ENCODE measurements around the gene SAP30. TPM values are rescaled to one million over a fixed set of nuclear protein-coding genes. Genes with fewer than 3 reads are reported as not detected.

SAP30 gene
- total and polyA plus RNA-seq, 10 of the 15 experiments (the other 5 are each of a cell fraction or from before 2014, with no cell fraction given), result 5.0 to 56.9 (median 23.6) TPM

DNA sequence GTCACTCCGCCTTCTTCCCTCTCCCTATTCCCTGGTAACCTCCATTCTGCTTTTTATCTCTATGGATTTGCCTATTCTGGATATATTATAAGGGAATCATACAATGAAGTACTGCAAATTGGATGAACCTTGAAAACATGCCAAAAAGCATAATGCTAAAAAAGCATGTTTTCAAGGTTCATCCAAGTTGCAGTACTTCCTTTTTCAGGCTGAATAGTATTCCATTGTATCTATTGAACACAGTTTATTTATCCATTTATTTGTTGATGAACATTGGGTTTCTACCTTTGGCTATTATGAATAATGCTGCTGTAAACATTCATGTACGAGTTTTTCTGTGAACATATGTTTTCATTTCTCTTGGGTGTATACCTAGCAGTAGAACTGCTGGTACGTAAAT lies 9.2 kb downstream of the SAP30 start:
- WGBS (ENCODE audit: insufficient coverage, insufficient replicate concordance, low lambda C conversion rate, missing lambda C conversion rate), result 94% methylated on average over 3 of the region's 3 CpGs
- no peak overlapping the region for H3K4me2 ChIP-seq (ENCODE audit: control insufficient read depth, insufficient read depth)
- no peaks in the 10 kb centered on the region for H3K9me3 ChIP-seq (replicated peaks; ENCODE audit: control insufficient read depth, insufficient read depth, low read length)
- 0 out of 4 replicates have a peak, but pooled peaks cover 0 to 4% of the 10 kb centered on the region in 2 experiments for H3K36me3 ChIP-seq (ENCODE audit: control insufficient read depth in 2 of 2, insufficient read depth in 2 of 2, low read length in 1 of 2)
- DNase-seq (ENCODE audit: low read depth, low spot score) (no peak), FAIRE-seq (no peak), ATAC-seq (no peak)
- ChIA-PET SMC1A (ENCODE audit: uncharacterized antibody, unreplicated experiment) (interaction anchor here (1.0 to 13.8 kb wide), 2 partner anchors 10 to 45 kb away, joined by 3 to 232 read pairs; partner anchors contain the start of gene HMGB2), RAD21 (ENCODE audit: unreplicated experiment) (interaction anchor here (1.0 to 1.3 kb wide), 2 partner anchors 10 to 41 kb away, joined by 3 to 7 read pairs; no protein-coding TSS in a partner anchor), POLR2A (no interaction called here), CTCF (no interaction called here)
- H3K9ac ChIP-seq (ENCODE audit: control insufficient read depth, insufficient read depth, low read length), result no peak overlapping the region
- TF ChIP-seq ZNF24 (IDR thresholded peaks at IDR 0.05) (peak; percentile 76), ZNF217 (IDR thresholded peaks at IDR 0.05) (no peak)
- H4K20me1 ChIP-seq (ENCODE audit: control insufficient read depth, insufficient read depth), result no peaks in the 10 kb centered on the region
- BruUV-seq (replicated peaks), result no TSS peak
- in situ Hi-C loops (cut with MboI) (no loop called here), intact Hi-C loops (cut with micrococcal nuclease; ENCODE audit: unreplicated experiment) (no loop called here)
- H3K79me2 ChIP-seq (ENCODE audit: control insufficient read depth, insufficient read depth, low read length), result peaks cover 11% of the 10 kb centered on the region
- no peak overlapping the region for H3K27ac ChIP-seq (ENCODE audit: control insufficient read depth, insufficient read depth)
- H3K27me3 ChIP-seq (replicated peaks in 1 of 2; ENCODE audit: control insufficient read depth in 2 of 2, insufficient read depth in 2 of 2, low read length in 1 of 2), result no peaks in the 10 kb centered on the region
- no peaks in the 10 kb centered on the region for H3K4me1 ChIP-seq (ENCODE audit: control insufficient read depth, insufficient read depth, low read length)
- H2AFZ ChIP-seq (ENCODE audit: control insufficient read depth, low read depth, low read length), result no peak overlapping the region
- no peak overlapping the region for H3K4me3 ChIP-seq

DNA sequence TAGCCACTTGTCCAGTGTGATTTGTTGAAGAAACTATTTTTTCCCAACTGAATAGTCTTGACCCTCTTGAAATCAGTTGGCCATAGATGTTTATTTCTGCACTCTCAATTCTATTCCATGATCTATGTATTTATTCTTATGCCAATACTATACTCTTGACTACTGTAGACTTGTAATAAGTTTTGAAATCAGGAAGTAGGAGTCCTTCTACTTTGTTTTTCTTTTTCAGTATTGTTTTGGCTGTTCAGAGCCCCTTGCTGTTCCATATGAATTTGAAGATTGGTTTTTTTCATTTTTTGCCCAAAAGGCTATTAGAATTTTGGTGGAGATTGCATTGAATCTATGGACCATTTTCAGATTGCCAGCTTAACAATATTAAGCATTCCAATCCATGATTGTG lies 10.2 kb downstream of the SAP30 start:
- H4K20me1 ChIP-seq (ENCODE audit: control insufficient read depth, insufficient read depth), result no peaks in the 10 kb centered on the region
- H3K36me3 ChIP-seq (ENCODE audit: control insufficient read depth in 2 of 2, insufficient read depth in 2 of 2, low read length in 1 of 2), result no peaks in the 10 kb centered on the region
- H3K27me3 ChIP-seq (replicated peaks in 1 of 2; ENCODE audit: control insufficient read depth in 2 of 2, insufficient read depth in 2 of 2, low read length in 1 of 2), result no peaks in the 10 kb centered on the region
- H3K9me3 ChIP-seq (replicated peaks; ENCODE audit: control insufficient read depth, insufficient read depth, low read length), result no peaks in the 10 kb centered on the region
- FAIRE-seq (no peak), ATAC-seq (peak; percentile 57), DNase-seq (ENCODE audit: low read depth, low spot score) (no peak)
- H3K79me2 ChIP-seq (ENCODE audit: control insufficient read depth, insufficient read depth, low read length), result peaks cover under 1% of the 10 kb centered on the region; the same call in 1 of the 2 replicates
- no peak for TF ChIP-seq TARDBP (IDR thresholded peaks at IDR 0.05; ENCODE audit: borderline replicate concordance)
- no peak for TF ChIP-seq BRCA1 (IDR thresholded peaks at IDR 0.05; ENCODE audit: low read depth, low read length)
- TF ChIP-seq, protein P1, sequence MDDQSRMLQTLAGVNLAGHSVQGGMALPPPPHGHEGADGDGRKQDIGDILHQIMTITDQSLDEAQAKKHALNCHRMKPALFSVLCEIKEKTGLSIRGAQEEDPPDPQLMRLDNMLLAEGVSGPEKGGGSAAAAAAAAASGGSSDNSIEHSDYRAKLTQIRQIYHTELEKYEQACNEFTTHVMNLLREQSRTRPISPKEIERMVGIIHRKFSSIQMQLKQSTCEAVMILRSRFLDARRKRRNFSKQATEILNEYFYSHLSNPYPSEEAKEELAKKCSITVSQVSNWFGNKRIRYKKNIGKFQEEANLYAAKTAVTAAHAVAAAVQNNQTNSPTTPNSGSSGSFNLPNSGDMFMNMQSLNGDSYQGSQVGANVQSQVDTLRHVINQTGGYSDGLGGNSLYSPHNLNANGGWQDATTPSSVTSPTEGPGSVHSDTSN (IDR thresholded peaks at IDR 0.05; ENCODE audit: insufficient replicate concordance, low read depth, low read length), result no peak
- no peak for TF ChIP-seq BCLAF1 (IDR thresholded peaks at IDR 0.05)
- no peak for TF ChIP-seq IRF4 (IDR thresholded peaks at IDR 0.05; ENCODE audit: low read depth, low read length)
- no peak for TF ChIP-seq ZNF207 (IDR thresholded peaks at IDR 0.05; ENCODE audit: borderline replicate concordance)
- TF ChIP-seq REST (IDR thresholded peaks at IDR 0.05; ENCODE audit: low read depth, low read length), result no peak
- no peak overlapping the region for H3K9ac ChIP-seq (ENCODE audit: control insufficient read depth, insufficient read depth, low read length)
- ChIA-PET SMC1A (ENCODE audit: uncharacterized antibody, unreplicated experiment) (no interaction called here), CTCF (interaction anchor here (1.0 kb wide), 1 partner anchor 40 kb away, joined by 3 read pairs; no protein-coding TSS in a partner anchor), POLR2A (interaction anchor here (1.1 kb wide), 1 partner anchor 30 kb away, joined by 4 read pairs; no protein-coding TSS in a partner anchor), RAD21 (ENCODE audit: unreplicated experiment) (no interaction called here)
- no TSS peak for BruUV-seq (replicated peaks)
- no peaks in the 10 kb centered on the region for H3K4me1 ChIP-seq (ENCODE audit: control insufficient read depth, insufficient read depth, low read length)
- H3K4me3 ChIP-seq, result no peak overlapping the region
- H3K27ac ChIP-seq (ENCODE audit: control insufficient read depth, insufficient read depth), result no peak overlapping the region
- in situ Hi-C loops (cut with MboI) (no loop called here), intact Hi-C loops (cut with micrococcal nuclease; ENCODE audit: unreplicated experiment) (no loop called here)
- H2AFZ ChIP-seq (ENCODE audit: control insufficient read depth, low read depth, low read length), result no peak overlapping the region; the same call in 1 of the 2 replicates
- no peak overlapping the region for H3K4me2 ChIP-seq (ENCODE audit: control insufficient read depth, insufficient read depth)
